COR-L47 (cell line): Measurements from ENCODE around the gene HMX1.

Source experiments
- DNase-seq: peaks from one replicate; lab custom pipeline; 2025; lab: John Stamatoyannopoulos, UW

Gene HMX1

DNA sequence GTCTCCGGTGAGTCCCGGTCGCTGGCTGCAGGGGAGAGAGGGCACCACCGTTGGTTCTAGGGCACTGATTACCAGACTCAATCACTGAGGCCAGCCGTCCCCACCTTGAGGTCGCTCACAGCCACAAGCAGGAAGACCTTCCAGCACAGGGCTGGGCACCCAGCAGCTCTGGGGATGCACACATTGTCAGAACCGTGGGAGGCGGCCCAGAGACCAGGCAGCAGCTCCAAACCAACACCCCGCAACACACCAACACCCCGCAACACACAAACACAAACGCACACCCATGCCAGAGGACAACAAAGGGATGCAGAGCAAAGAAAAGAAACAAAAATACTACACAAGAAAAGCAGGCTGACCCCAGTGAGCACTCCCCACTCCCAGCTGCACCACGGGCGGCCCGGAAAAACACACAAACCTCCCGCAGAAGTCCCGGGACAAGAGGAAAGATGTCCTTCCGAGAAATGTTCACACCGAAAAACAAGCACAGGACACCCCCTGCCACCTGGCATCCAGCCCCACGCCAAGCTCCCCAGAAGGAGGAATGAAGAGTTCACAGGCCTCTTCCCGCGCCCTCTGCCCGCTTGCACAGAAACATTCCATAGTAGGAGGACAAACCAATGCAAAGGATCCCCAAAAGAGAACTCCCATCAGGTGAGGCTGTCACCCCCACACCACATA lies 3.2 kb downstream of the HMX1 start:
- DNase-seq: no peak

DNA sequence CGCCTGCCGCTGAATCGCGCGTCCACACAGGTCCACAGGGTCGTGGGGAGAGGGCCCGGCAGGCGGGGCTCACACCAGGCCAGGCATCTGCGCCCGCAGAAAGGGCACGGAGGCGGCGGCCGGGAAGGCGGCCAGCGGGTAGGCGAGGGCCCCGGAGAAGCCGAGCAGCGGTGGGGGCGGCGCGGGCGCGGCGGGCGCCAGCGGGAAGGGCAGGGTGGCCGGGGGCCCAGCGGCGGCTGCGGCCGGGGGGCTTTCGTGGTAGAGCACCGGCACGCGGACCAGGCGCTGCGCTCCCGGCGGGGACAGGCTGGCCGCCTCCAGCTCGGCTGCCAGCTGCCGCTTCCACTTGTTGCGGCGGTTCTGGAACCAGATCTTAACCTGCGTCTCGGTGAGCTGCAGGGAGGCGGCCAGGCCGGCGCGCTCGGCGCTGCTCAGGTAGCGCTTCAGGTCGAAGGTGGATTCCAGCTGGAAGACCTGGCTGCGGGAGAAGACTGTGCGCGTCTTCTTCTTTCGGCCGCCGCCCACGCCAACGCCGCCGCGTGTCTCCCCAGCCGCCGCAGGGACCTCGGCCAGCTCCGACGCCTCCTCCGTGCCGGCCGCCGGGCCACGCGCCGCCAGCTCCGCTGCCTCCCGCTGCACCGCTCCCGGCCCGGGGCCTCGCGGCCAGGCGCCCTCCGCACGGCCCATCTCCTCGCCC lies 3.9 kb downstream of the HMX1 start:
- DNase-seq: no peak

DNA sequence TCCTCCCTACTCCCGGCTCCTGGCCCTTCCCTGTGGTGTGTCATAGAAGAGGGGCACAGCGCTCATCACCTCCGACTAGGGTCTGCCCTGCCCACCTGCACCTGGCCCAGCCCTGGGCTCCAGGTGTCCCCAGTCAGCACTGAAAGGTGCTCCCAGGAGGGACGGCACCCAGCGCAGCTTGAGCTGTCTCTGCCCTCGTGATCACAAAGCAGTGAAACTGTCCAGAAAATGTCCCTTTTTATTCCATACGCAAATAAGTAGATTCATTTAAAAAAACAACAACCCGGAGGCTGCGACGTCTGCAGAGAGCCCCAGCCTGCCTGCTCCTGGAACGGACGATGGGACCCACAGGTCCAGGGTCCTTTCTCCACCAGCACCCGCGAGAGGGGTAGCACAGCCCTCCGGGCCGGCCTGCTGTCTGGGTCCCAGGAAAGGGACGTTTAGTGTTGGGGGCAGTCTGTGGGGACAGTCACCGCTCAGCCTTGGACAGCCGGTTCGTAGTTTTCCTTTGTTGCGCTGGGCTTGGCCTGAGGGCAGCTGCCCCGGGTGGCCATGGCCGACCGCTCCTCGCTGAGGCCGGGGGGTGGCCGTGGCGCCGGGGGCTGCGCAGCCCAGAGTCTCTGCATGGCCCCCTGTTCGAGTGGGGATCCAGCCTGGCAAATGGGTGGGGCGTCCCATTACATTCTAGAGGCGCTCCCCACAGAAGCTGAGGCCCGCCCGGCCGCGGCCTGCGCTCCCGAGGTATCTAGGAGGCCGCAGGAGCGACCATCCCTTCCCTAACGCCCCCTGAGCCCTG lies 4.6 kb downstream of the HMX1 start:
- no peak for DNase-seq

DNA sequence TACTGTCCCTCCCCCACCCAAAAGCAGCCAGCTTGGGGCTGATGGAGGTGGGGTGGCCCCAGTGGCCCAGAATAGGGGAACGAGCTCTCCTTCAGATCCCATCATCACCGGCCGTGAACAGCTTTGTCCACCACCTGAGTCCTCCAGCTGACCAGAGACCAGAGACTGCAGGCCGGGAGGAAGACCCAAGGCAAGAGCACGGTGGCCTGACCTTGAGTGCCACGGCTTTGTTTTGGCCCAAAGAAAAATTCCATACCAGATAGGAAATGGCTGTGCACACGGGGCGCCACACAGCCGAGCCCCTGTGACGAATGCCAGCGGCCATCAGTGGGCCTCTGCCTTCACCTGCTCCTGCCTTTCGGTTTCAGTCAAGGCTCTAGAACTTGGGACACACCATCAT lies 5.2 kb downstream of the HMX1 start:
- no peak for DNase-seq

DNA sequence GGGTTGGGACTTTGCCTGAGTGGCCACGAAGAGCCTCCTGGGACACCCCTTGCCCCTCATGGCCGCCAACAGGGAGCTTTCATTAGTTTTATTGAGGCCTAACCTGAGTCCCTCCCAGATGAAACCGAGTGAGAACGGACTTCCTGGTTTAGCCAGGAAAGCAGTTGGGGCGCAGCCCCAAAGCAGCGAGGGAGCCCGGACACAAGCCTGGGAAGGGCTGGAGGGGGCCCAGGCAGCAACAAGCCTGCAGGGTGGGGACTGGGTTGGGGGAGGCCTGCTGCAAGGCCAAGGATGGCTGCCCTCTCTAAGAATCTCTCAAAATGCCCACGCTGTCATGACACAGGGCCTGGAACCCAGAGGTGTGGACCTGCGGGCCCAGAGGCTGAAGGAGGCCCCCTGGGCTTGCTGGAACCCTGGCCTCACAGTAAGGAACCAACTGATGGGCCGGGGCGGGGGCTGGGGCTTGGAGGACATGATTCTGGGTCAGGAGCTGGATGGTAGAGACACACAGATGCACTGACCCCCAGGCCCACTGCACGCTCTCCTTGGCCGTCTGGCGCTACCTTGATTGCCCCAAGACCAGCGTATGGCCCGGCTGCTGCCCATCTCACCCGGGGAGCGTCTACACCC lies 5.8 kb downstream of the HMX1 start:
- DNase-seq: no peak

DNA sequence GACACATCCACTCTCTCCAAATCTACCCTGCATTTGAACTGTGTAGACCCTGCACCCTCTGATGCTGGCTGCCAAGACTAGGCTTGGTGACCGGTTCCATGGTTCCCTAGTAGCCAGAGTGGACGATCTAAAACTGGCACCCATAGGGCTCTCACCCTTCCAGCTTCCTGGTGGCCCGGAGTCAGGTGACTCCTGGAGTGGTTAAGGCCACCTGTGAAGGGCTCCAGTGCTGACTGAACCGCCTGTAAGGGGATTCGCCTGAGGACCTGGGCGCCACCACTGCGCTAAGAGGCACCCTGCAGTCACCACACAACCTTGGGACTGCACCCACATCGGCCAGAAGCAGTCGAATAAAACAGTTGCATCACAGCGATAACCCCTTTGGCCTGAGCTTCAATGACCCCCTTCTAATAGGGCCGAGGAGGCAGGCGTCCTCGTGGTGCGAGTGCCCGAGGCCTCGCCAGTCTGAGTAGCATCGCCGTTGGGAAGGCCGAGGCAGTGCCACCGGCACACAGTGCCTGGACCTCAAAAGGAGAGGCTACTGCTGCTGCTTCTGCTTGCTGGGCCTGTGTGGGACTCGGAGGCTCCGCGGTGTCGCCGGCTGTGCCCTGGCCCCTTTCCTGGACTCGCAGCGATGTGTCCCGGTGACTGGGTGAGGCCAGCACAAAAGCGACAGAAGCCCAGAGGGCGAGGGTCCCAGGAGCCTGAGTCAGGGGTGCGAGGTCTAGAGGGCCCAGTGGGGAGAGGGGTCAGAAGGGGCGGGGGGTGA lies 6.5 kb downstream of the HMX1 start:
- no peak for DNase-seq

DNA sequence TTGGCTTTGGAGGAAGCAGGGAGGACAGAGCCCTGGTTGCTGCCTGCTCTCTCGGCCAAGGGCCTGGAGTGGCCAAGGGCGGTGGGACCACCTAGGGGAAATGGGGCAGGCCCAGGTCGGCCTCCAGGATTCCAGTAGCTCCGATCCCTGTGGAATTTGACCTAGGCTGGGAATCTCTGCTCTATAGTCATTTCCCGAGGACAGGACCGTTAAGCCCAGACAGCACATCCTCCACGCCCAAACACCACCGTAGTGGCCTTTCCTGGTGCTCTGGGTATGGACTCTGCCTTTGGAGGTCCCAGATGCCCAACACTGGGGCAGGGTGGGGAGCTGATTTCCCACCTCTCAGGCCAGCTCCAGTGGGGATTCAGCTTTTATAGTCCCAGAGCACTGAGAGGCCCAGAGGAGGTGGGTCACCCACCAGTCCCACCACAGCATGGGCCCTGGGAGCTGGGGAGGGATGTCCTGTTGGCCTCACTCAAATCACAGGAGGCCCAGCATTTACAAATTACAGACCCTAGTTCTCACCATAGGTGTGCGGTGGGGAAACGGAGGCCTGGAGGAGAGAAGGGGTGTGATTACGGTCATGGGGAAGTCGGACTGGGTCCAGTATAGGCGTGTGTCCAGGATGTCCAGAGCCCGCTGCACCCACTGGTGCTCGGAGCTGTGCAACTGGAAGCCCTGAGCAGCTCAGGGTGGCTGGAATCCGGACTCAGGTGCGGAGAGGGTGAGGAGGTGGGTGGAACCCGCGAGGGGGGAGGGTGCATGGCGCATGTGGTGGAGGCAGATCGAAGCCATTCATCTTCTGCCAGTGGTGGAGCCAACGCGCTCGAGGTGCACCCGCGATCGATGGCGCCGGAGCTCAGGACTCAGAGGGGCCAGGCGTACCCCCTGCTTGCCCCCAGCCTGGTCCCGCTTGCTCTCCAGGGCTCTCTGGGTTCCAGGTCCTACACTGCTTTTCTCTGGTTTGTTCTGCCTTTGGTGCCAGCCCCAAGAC lies 7.7 kb downstream of the HMX1 start:
- DNase-seq: no peak

DNA sequence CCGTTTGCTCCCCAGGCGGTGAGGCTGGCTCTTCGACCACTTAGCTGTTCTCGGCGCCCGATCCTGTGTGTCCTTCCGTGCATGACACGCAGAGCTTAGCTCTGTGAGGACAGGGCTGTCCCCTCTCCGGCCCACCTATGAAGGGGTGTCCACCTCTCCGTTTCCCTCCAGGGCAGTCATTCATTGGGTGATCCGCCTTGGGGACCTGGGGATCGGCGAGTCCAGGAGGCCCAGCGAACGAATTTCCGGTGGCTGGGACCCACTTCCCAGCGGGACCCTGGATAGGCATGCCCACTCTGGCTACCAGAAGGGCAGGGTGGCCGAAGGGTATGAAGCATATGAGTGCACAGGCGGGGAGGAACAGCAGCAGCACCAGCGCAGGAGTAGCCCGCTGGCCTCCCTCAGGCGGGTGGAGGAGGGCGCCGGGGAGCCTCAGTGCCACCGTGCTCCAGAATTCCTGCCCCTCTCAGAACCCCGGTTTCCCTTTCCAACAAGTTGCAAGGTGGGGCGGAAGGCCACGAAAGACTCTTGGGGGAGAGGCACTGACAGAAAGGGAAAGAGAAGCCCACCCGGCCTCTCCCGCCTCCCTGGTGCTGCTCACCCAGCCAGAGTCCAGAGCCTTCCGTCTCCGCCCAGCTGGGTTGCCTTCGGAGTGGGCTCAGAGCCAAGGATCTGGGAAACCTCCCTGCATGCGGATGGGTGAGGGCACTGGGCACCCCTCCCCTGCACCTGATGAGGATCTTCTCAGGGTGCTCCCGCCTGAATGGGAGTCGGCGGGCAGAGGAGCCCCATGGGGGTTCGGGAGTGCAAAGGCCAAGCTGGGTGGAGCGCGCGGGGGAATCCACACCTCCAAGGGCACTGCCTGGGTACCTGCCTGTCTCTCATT lies 8.6 kb downstream of the HMX1 start:
- no peak for DNase-seq

DNA sequence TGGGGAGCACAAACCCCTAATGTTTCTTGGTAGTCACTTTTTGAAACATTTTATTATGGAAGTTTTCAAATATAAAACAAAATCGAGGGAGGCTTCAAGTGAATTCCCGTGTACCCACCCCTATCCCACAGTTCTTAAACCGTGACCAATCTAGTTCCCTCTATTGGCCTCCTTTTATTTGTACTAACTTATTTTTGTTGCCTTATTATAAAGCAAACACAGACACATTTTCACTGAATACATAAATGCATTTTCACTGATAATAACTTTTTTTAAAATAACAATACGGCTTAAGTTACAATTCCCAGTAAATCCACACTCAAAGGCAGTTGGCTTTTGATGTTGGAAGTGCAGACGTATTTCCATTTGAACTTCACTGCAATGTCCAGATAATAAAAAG lies 9.3 kb downstream of the HMX1 start:
- no peak for DNase-seq

DNA sequence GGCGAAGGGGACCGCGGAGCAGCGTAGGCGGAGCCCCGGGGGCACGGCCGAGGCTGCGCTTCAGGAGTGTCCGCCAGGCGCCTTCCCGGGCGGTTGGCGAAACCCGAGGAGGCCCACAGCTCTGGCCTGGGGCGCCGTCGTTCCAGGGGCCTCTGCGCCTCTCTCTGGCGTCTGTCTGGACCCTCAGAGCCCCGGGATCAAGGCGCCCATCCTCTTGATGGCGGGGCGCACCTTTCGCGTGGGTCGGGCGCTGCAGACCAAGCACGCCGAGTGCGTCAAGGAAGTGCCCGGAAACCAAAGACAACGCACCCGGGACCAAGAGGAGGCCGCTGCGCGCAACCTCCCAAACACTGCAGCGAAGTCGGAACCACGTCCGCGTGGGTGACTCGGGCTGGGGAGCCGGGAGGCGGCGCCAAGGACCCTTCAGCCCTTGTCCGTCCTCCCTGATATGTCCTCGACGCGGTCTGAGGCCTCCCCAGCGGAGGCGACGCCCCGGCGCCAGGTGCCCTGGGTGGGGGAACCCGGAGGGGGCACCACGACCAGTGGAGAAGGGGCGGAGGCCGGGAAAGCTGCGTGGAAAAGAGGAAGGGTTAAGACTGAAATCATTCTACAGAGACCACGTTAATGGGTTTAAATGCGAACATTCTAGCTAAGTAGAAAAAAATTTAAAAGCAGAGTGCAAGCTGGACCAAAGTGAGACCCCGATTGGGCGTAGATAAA lies 9.9 kb downstream of the HMX1 start:
- no peak for DNase-seq

DNA sequence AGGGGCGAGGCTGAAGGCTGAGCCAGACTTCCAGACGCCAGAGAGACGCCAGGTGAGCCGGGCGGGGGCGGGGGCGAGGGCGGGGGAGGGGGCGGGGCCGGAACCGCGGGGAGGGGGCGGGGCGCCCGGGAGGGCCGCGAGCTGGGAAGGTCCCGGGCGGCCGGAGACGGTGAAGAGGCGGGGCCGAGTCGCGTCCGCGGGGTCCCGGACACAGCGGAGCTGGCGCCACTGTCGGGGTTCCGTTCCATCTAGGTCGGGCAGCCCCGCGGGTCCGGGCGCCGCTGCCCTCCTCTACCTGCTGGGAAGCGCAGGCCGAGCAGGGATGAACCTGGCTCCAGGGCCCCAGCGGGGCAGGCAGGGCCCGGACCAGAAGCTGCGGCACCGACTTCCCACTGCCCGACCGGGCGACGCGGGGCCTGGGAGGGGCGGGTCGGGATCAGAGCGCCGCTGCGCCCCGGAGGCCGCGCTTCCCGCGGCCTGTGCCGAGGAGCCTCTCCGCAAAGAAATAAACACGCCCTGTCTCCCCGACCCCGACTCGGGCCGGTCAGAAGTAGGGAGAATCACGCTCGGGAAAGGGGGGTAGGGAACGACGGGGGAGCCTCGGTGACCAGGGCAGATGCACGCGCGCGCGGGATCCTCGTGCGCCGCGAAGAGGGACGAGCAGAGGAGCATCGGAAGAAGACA lies 10.6 kb downstream of the HMX1 start:
- DNase-seq: no peak

DNA sequence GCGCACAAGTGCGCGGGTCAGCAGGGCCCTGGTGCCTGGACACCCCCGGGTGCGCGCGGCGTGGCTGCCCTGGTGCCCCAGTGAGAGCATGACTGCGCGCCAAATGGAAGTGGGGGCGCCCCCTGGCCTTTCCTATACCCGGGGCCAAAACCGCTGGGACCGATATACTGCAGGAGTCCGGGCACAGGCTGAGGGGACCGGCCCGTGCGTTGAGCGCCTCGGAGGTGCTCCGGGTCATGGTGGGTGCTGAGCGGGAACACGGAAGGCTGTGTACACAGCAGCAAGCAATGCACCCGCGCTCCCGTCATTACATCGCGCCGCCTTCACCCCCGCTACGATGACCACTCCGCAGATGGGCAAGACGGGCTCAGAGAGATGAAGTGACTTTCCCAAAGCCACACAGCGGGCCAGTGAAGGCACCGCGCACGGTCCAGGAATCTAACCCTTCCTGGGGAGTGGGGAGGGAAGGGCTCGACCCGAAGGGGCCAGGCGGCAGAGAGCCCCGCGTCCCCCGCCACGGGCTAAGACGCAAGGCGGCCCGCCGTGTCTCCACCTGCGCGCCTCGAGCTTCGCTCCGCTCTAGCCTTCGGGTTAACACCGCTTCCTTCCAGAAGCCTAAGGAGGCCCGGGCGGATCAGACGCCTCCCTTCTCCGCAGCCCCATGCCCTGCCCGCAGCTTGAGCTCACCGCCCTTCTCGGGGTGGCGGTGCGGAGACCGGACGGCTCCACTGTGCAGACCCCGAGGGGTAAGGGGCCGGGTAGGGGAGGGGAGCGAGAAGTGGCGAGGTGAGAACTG lies 11.3 kb downstream of the HMX1 start:
- DNase-seq: no peak

DNA sequence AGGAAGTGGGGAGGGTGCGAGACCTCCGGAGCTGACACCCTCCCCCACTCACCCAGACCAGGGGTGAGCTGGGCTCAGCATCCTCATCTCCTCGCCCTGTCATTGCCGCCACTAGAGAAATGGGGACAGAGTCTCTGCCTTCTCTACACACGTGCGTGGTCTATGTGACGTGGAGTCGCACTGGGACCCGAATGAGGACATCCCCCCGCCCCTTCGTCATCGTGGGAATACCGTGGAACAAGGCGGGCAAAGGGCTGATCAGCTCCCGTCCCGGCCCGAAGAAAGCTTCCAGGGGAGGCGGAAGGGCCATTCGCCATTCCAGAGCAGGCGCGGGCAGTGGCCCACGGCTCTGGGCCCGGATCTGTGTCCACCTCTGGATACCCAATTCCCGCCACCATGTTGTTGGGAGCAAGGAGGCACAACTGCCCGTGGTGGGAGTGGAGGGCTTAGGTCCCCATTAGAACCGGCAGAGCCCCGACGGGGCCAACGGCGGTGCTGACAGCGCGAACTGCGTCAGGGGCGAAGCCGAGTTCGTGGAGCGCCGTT lies 12.0 kb downstream of the HMX1 start:
- DNase-seq: no peak

DNA sequence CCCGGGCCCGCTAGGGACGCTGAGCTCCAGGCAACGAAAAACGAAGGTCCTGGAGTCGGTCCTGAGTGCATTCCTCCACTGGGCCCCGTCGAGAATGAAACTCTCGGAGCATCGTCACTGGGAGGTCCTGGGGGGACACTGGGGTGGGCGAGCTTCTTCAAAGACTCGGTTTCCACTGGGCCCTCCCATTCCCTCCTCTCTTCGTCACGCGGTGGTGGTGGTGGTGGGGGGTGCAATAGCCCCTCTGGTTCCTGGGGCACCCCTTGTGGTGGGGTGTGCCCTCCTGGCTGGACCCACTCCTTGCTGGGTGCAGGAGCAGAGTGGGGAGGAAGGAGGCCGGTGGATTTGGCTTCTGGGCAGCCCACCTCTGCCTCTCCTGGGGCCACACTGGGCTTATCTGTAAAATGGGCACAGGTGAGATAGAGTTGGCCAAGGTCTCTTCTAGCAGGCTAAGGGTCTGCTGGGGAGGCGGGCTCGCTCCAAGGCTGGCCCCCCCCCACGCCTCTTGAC lies 12.9 kb downstream of the HMX1 start:
- no peak for DNase-seq

DNA sequence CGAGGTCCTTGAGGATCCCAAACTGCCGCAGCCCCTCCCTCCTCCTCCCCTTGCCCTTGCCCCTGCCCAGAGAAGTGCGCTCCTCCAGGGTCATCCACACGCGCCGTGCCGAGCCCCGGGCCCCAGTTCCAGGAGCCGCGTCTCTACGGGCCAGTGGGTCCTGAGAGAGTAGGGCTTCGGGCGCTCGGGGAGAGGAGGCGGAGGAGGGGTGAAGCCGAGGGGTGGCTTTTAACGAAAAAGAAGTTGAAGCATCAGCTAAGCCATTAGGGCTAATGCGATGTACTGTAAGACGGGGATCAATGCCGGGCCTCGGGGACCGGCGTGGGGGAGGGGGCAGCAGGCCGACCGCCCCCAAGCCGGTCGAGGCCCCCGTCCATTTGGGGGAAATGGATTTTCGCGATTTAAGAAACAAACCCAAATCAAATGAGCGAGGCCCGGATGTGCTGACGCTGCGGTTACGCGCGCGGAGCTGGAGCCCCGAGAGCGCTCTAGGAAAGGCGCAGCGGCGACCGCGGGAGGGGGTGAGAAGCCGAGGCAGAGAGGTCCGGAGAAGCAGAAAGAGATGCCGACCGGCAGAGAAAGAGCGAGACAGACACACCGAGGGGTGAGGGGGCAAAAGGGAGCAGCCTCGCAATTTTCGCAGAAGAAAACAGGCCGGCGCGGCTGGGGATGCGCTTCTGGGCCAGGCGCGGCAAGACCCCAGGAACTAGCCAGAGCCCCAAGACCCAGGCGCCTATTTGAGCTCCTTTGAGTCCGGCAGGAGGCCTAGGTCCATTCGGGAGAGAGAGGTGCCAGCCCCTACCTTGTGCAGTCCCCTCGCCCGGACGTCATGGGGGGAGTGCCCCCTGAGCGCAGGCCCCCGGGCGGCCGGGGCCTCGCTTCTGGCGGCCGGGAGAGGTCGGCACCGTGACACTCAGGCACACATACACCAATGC lies 13.6 kb downstream of the HMX1 start:
- DNase-seq: no peak
